SH-SY5Y (cell line): ENCODE data around the gene COL20A1.

ENCODE experiments used
- GATA2 ChIP-seq: IDR thresholded peaks from 2 replicates; pipeline ENCODE4 v1.6.1; 2011; ENCODE audit warnings: mild to moderate bottlenecking, low read depth, low read length
- GATA3 ChIP-seq: IDR thresholded peaks from 2 replicates; pipeline ENCODE4 v1.6.1; 2011; ENCODE audit warnings: low read depth, mild to moderate bottlenecking, low read length, moderate library complexity

- TF ChIP-seq GATA2 (no peak), GATA3 (no peak)
Observed at GRCh38 chr20:63322933-63323273, 29.9 kb downstream of the COL20A1 start.
